Ovary (tissue), 3 donors: Measurements from ENCODE around the gene CCNG2.

Experiments used
- EP300 ChIP-seq: sonication (generic); formaldehyde crosslinking; IDR thresholded peaks from one replicate; pipeline ENCODE4 v1.6.1; 2017; ENCODE audit warnings: antibody characterized with exemption
- POLR2A ChIP-seq: fragments of 450-650 bp; IDR thresholded peaks from one replicate; pipeline ENCODE4 v1.6.1; 2017; ENCODE audit warnings: antibody characterized with exemption, mild to moderate bottlenecking, moderate library complexity
- TF ChIP-seq, protein P1 (sequence below), 3 donors: fragments of 450-650 bp in 2 of 3; fragments of 200-600 bp in 1 of 3; IDR thresholded peaks; one replicate each; pipeline versions ENCODE4 v1.5.1 to v1.8.0; 2016 to 2022; ENCODE audit warnings: antibody characterized with exemption in 3 of 3, mild to moderate bottlenecking in 1 of 3
- donor health status: DM: no; HTN: no; CAD: no.

DNA sequence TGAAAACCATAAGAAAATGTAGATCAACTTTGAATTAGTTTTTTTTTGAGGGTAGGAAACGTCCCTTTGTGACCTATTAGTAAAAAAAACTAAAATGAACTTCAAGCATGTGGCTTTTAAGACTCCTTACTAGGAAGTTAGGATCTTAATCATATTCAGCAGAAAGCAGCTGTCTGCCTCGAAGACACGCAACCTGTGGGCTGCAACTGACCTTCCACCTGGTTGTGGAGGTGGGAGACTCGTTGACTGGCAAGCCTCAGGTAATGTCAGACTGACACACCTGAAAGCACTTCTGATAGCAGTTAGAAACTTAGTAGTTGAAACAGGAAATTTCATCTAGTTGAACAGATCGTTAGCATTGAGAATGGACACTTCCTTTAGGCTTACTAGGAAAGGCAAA is 37.4 kb downstream of the CCNG2 start:
- TF ChIP-seq, protein P1, sequence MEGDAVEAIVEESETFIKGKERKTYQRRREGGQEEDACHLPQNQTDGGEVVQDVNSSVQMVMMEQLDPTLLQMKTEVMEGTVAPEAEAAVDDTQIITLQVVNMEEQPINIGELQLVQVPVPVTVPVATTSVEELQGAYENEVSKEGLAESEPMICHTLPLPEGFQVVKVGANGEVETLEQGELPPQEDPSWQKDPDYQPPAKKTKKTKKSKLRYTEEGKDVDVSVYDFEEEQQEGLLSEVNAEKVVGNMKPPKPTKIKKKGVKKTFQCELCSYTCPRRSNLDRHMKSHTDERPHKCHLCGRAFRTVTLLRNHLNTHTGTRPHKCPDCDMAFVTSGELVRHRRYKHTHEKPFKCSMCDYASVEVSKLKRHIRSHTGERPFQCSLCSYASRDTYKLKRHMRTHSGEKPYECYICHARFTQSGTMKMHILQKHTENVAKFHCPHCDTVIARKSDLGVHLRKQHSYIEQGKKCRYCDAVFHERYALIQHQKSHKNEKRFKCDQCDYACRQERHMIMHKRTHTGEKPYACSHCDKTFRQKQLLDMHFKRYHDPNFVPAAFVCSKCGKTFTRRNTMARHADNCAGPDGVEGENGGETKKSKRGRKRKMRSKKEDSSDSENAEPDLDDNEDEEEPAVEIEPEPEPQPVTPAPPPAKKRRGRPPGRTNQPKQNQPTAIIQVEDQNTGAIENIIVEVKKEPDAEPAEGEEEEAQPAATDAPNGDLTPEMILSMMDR (IDR thresholded peaks at IDR 0.05), result no peak
- TF ChIP-seq POLR2A (no peak), EP300 (no peak)
